Measurements from ENCODE around the gene TUT1.
"Not testable (repeated sequence)": the region's sequence is repeated elsewhere in the genome, so short reads cannot be mapped to it uniquely, and the experiment has no call there.

Gene TUT1

DNA sequence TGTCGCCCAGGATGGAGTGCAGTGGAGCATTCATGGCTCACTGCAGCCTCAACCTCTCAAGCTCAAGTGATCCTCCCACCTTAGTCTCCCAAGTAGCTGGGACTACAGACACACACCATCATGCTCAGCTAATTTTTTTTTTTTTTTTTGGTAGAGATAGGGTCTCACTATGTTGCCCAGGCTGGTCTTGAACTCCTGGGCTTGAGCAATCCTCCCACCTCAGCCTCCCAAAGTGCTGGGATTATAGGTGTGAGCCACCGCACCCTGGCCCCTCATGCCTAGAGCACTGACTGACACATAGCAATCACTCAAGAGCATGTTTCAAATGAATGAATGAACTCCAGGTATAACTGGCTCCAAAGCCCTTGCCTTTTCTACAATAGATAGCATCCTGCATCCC is 40.8 kb downstream of the TUT1 start:
- H3K4me2 ChIP-seq (ENCODE audit: low read length); H3K9me3 ChIP-seq (replicated peaks; ENCODE audit: low read length); H3K9ac ChIP-seq (ENCODE audit: low read depth, low read length); H3K4me3 ChIP-seq (ENCODE audit: low read length); H3K36me3 ChIP-seq (ENCODE audit: insufficient read depth, low read length); H3K27me3 ChIP-seq (ENCODE audit: control insufficient read depth, insufficient read depth, low read length): not testable (repeated sequence)
- H3K4me1 ChIP-seq (ENCODE audit: control insufficient read depth, insufficient read depth, low read length): peaks cover 58% of the 10 kb centered on the region

DNA sequence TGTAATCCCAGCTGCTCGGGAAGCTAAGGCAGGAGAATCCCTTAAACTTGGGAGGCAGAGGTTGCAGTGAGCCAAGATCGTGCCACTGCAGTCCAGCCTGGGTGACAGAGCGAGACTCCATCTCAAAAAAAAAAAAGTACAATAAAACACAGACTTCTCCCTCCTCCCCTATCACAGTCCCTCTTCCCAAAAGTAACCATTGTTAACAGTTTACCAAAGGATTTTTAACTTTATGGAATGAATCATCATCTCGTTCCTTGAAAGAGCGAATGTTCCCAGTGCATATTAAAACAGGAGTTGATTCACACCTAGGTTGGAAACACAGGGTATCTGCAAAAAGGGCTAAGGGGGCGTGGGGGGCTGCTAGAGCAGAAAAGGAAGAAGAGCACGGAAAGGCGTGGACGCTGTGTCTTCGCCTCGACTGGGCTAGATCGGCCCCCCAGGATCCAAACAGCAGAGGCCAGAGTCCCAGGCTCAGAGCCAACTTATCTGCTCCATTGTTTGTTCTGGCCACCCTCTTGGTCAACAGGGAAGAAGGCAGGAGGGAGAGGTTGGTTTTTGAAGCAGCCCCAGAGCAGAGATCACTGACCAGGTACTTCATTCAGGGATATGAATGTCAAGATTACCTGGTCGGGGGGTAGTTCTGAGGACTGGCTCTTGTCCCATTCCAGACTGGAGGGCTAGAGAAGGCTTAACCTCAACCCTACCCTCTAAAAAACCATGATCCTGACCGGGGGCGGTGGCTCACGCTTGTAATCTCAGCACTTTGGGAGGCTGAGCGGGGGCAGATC is 42.6 kb downstream of the TUT1 start:
- peak overlapping the region; percentile 96 for H3K4me2 ChIP-seq (ENCODE audit: low read length)
- no peak overlapping the region for H3K9ac ChIP-seq (ENCODE audit: low read depth, low read length)
- no peaks in the 10 kb centered on the region for H3K9me3 ChIP-seq (replicated peaks; ENCODE audit: low read length)
- no peaks in the 10 kb centered on the region for H3K27me3 ChIP-seq (ENCODE audit: control insufficient read depth, insufficient read depth, low read length)
- peak overlapping the region; percentile 10 for H3K4me3 ChIP-seq (ENCODE audit: low read length)
- peaks cover 15% of the 10 kb centered on the region for H3K36me3 ChIP-seq (ENCODE audit: insufficient read depth, low read length)
- H3K4me1 ChIP-seq (ENCODE audit: control insufficient read depth, insufficient read depth, low read length): peaks cover 41% of the 10 kb centered on the region

DNA sequence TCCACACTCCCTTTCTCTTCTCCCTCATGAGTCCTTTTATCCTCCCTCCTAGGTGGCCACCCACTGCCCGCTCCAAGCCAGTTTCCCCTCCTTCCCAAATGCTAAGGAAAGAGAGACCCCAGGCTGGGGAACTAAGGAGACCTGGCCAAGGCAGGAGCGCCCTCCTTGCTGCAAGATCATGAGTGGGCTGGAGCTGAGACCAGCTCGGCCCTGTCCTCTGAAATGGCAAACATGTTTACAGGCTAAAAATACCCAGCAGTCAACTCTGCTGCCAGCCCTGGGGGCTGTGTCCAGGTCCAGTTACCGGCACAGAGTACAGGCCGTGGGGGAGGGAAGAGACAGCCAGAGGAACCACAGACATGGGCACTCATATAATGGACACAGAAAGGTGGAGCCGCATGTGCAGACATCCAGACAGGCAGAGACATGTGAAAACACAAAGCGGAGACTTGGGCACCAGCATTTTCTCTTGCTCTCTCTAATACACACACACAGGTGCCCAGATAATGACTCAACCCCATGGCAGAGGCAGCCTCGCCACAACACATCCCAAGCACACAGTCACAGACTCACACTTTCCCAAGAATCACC is 43.5 kb downstream of the TUT1 start:
- H3K4me1 ChIP-seq (ENCODE audit: control insufficient read depth, insufficient read depth, low read length): peaks cover 38% of the 10 kb centered on the region
- H3K9ac ChIP-seq (ENCODE audit: low read depth, low read length): peak overlapping the region; percentile 95
- no peaks in the 10 kb centered on the region for H3K9me3 ChIP-seq (replicated peaks; ENCODE audit: low read length)
- H3K27me3 ChIP-seq (ENCODE audit: control insufficient read depth, insufficient read depth, low read length): no peaks in the 10 kb centered on the region
- peak overlapping the region; percentile 97 for H3K4me3 ChIP-seq (ENCODE audit: low read length)
- peaks cover 24% of the 10 kb centered on the region for H3K36me3 ChIP-seq (ENCODE audit: insufficient read depth, low read length)
- H3K4me2 ChIP-seq (ENCODE audit: low read length): peak overlapping the region; percentile 96

DNA sequence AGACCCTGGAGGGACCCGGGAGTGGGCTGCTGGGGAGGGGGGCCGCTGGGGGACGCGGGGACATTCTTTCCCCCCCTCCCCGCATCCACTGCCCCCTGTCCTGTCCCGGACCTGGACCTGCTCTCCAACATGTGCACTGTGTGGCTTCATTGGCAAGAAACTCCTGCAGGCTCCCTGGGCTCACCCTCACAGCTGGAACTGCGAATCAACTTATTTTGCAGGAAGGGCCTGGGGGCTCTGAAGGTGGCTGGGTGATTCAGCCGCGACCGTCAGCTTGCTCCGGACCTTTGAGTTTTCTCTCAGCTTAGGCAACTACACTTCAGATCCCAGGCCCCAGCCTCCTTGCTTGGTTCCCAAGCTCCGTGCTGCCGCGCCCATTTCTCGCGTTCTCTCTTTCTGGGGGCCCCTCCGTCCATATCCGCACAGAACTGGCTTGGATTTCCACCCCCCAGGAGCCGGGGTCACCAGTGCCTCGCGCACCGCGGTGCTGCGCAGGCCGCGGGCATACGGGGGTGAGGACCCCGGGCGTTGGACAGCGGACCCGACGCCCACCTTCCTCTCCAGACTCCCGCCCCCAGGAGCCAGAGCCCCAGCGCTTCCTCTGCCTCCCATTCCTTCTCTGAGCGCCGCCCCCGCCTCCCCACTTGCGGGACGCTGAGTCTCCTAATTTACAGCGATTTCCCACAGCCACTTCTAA is 44.2 kb downstream of the TUT1 start:
- H3K36me3 ChIP-seq (ENCODE audit: insufficient read depth, low read length): peaks cover 24% of the 10 kb centered on the region
- H3K4me2 ChIP-seq (ENCODE audit: low read length): peak overlapping the region; percentile 96
- H3K27me3 ChIP-seq (ENCODE audit: control insufficient read depth, insufficient read depth, low read length): no peaks in the 10 kb centered on the region
- H3K9me3 ChIP-seq (replicated peaks; ENCODE audit: low read length): no peaks in the 10 kb centered on the region
- H3K4me1 ChIP-seq (ENCODE audit: control insufficient read depth, insufficient read depth, low read length): peaks cover 37% of the 10 kb centered on the region
- H3K4me3 ChIP-seq (ENCODE audit: low read length): peak overlapping the region; percentile 97
- peak overlapping the region; percentile 95 for H3K9ac ChIP-seq (ENCODE audit: low read depth, low read length)

DNA sequence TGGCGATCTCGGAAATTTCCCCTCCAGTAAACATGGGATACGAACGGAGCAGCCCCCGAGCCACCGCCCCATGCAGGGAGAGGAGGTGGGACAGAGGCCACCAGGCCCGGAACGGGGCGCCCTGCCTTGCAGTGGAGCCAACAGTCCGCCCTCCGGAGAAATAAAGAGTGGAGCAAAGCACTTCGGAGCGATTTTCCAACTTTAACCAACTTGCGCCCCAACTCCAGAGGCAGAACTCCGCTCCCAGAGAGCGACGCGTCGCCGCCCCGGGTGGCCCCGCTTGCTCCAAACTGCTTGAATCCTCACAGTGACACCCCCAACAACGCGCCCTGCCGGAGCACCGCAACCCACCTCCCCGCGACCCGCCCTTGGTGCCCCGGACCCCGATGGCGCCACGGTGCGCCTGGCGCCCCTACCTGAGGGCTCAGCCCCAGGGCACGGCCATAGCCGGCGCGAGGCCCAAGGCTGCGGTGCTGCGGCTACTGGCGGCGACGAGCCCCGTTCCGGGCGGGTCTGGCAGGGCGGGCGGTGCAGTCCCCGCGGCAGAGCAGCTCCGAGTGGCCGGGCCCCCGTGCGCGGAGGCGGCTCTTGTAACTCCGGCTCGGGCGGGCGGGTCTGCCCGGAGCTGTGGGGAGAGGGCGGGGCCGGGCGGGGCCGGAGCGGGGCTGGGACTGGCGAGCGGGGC is 44.9 kb downstream of the TUT1 start, which contains the start of gene AHNAK:
Gene AHNAK, minus strand, starts transcription at position 563 of the 685 bp plus-strand sequence. CDS start 10,708 bp downstream, outside the sequence.
- H3K4me3 ChIP-seq (ENCODE audit: low read length): peak within 1 kb of the TSS; percentile 97
- no peaks in the 10 kb centered on the region for H3K27me3 ChIP-seq (ENCODE audit: control insufficient read depth, insufficient read depth, low read length)

DNA sequence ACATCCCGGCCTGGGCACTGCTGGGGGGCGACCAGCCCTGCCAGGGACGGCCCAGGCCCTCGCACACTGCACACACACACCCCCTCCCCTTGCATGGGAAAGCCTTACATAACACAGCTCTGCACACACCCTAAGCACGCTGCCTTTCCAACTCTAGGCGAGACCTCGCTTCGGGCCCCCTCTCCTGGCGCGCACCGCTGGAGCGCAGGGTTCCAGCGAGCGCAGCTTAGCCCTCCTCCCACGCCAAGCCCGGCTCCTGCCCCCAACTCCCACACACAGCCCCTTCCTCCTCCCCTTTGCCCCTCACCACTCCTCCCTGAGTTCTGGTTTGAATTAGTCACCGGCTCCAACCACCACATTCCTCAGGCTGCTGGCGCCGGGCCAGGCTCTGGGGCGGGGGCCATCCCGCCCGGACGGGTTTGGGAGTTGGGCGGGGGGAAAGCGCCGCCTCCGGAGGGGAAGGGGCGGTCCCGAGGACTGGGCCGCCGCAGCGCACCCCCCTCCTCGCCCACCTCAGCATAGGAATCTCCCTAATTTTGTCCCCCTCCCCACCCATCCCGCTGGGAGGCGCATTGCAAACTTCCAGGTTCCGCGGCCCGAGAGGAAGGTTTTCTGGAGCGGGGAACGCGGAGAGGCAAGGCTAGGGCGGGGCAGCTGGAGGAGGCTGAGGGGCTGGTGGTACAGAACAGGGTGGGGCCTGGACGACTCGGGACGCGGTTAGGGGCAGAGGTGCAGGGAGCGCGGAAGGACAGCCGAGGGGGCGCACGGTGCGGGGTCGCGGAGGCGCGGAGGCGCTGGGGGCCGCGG is 45.7 kb downstream of the TUT1 start:
- Histone ChIP-seq H3K36me3 (ENCODE audit: insufficient read depth, low read length) (peaks cover 32% of the 10 kb centered on the region), H3K4me3 (ENCODE audit: low read length) (peak overlapping the region; percentile 97), H3K27me3 (ENCODE audit: control insufficient read depth, insufficient read depth, low read length) (no peaks in the 10 kb centered on the region), H3K4me1 (ENCODE audit: control insufficient read depth, insufficient read depth, low read length) (peaks cover 45% of the 10 kb centered on the region), H3K9ac (ENCODE audit: low read depth, low read length) (peak overlapping the region; percentile 95), H3K9me3 (replicated peaks; ENCODE audit: low read length) (no peaks in the 10 kb centered on the region), H3K4me2 (ENCODE audit: low read length) (peak overlapping the region; percentile 96)

More for the DNA sequence above, 44.9 kb downstream of the TUT1 start, which contains the start of gene AHNAK:
- H3K9me3 ChIP-seq (replicated peaks; ENCODE audit: low read length): no peaks in the 10 kb centered on the region
- peaks cover 30% of the 10 kb centered on the region for H3K36me3 ChIP-seq (ENCODE audit: insufficient read depth, low read length)
- H3K4me2 ChIP-seq (ENCODE audit: low read length): peak within 1 kb of the TSS; percentile 96
- peak within 1 kb of the TSS; percentile 95 for H3K9ac ChIP-seq (ENCODE audit: low read depth, low read length)
- H3K4me1 ChIP-seq (ENCODE audit: control insufficient read depth, insufficient read depth, low read length): peaks cover 37% of the 10 kb centered on the region

DNA sequence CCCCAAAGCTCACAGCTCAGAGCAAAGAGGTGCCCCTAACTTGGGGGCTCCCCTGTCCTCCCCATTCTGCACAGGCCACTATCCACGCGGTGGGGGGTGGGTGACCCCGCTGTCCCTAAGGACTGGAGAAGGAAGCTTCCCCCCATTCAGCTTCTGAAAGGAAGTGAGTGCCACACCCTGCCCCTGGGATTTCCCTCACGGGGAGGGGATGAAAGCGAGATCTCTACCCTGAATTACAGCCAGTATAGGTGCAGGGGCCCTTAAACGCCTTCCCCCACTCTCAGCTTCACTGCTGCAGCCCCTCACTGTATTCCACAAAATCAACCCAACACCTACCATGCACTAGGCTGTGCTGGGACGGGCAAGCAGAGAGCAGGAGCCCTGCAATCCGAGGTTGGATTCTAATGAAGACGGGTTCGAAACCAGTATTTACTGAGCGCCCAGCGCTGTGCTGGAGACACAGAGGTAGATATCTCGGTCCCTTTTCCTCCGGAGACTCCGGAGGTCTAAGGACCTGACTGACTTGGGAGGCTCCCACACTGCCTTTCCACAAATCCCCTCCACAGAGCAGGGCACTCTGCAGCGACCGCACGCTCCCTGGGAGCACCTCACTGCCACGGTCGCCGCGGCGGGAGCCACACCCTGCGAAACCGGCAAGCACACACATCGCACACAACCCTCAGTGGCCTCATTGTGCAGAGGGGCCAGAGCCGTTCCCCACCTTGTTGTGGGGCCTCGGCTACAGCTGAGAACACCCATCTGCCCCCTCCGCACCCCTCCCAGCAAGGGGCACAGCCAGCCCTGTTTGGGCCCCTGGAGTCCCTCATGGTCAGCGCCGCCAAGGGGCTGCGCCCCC is 46.5 kb downstream of the TUT1 start:
- H3K9me3 ChIP-seq (replicated peaks; ENCODE audit: low read length): no peaks in the 10 kb centered on the region
- peak overlapping the region; percentile 97 for H3K4me3 ChIP-seq (ENCODE audit: low read length)
- H3K4me1 ChIP-seq (ENCODE audit: control insufficient read depth, insufficient read depth, low read length): peaks cover 53% of the 10 kb centered on the region
- H3K36me3 ChIP-seq (ENCODE audit: insufficient read depth, low read length): peaks cover 34% of the 10 kb centered on the region
- peak overlapping the region; percentile 95 for H3K9ac ChIP-seq (ENCODE audit: low read depth, low read length)
- H3K4me2 ChIP-seq (ENCODE audit: low read length): peak overlapping the region; percentile 96
- no peaks in the 10 kb centered on the region for H3K27me3 ChIP-seq (ENCODE audit: control insufficient read depth, insufficient read depth, low read length)

DNA sequence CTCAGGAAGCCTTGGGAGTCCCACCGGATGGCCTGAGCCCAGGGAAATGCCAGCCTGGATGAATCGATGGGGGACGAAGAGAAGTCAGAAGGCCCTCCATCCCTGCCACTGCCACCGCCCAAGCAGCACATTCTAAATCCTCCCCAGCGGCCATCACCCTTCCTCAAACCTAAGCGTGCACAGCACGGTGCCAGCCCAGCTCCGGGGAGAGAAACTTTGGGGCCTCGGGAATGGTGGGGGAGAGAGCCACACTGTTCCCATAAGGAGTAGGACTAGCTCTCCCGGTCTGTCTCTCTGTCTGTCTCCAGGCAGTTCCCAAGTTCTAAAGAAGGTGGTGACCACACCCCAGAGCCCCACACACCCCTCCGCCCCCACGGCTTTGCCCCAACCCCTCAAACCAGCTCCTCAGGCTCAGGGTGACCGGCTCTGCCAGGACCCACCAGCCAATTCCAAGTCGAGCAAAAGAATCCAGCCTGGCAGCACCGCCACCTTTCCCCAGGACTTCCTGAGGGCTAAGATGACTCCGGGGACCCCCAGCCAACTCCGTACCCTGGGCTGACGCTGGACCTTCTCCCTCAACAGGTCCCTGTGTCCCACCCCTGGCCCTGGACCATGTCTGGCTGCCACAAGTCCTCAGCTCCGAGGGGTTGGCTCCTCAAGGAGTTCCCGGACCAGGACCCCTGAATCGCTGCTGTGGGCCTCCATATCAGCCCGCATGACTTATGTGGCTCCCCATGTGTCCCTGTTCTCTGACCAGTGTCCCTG is 47.5 kb downstream of the TUT1 start:
- H3K36me3 ChIP-seq (ENCODE audit: insufficient read depth, low read length): peaks cover 41% of the 10 kb centered on the region
- H3K4me3 ChIP-seq (ENCODE audit: low read length): peak overlapping the region; percentile 97
- H3K27me3 ChIP-seq (ENCODE audit: control insufficient read depth, insufficient read depth, low read length): no peaks in the 10 kb centered on the region
- peak overlapping the region; percentile 95 for H3K9ac ChIP-seq (ENCODE audit: low read depth, low read length)
- H3K4me1 ChIP-seq (ENCODE audit: control insufficient read depth, insufficient read depth, low read length): peaks cover 59% of the 10 kb centered on the region
- H3K9me3 ChIP-seq (replicated peaks; ENCODE audit: low read length): no peaks in the 10 kb centered on the region
- peak overlapping the region; percentile 96 for H3K4me2 ChIP-seq (ENCODE audit: low read length)

DNA sequence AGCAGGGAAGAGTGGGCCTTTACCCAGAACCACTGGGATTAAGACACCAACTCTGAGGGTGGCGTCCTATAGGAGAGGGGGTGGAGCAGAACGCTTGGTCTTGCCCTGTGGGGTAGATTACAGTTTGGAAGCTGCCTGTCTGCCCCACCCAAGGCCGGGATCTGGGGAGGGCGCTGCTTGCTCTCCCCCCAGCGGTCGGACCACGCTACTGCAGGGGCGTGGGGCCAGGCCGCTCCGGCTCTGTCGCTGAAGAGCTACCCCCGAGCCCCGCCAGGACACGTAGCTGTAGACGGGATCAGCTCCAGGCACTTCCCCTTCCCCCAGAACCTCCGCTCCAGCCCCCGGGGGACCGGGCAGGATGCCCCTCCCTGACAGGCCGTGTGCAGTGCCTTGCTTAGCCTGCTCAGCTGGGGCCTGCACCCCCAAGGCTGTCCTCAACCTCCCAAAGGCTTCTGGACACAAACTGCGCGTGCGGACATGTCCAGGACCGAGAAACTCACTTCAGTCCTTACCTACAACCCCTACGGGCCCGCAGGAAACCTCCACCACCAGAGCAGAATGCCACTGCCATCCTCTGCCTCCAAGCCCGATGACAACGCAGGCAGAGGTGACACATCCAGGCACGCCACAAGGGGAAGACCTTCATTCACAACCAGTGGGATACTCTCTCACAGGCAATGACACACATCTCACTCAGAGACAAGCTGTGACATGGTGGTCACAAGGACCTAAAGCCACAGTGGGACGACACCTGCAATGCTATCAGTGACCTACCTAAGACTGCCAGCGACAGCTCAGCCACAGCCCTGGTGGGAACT is 48.4 kb downstream of the TUT1 start:
- Histone ChIP-seq H3K9ac (ENCODE audit: low read depth, low read length) (peak overlapping the region; percentile 95), H3K4me1 (ENCODE audit: control insufficient read depth, insufficient read depth, low read length) (peaks cover 59% of the 10 kb centered on the region), H3K4me2 (ENCODE audit: low read length) (peak overlapping the region; percentile 96), H3K9me3 (replicated peaks; ENCODE audit: low read length) (no peaks in the 10 kb centered on the region), H3K27me3 (ENCODE audit: control insufficient read depth, insufficient read depth, low read length) (no peaks in the 10 kb centered on the region), H3K4me3 (ENCODE audit: low read length) (peak overlapping the region; percentile 97), H3K36me3 (ENCODE audit: insufficient read depth, low read length) (peaks cover 50% of the 10 kb centered on the region)

Data from skeletal muscle satellite cell (primary cell).